NCI-H2227 (cell line): ENCODE measurements around the gene DAB2IP.

Experiments
- DNase-seq: peaks from one replicate; lab custom pipeline; 2025; ENCODE audit not compliant: unreplicated experiment; lab: John Stamatoyannopoulos, UW

DAB2IP gene

DNA sequence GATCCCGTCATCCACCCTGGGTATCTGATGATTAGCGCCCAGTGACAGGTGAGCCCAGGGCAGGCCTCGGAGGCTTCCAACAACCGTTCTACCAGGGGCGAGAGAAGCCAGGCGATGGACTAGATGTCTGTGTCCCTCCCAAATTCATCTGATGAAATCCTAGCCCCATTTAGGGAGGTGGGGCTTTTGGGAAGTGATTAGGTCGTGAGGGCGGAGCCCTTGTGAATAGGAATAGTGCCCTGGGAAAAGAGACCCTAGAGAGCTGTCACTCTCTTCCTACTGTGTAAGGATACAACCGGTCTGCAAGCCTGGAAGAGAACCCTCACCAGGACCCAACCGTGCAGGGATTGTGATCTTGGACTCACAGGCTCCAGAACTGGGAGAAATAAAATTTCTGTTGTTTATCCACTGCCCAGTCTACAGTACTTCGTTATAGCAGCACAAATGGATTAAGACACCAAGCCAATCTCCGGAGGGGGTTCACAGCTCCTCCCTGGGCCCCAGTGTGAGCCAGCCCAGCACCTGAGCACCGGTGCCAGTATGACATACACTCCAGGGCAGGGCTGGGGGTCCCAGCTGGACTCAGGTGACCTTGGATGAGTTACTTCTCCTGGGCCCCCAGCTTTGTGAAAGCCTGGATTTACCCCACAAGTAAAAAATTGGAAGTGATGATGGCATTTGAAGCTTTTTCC lies 162.2 kb downstream of the DAB2IP start:
- DNase-seq, result no peak

DNA sequence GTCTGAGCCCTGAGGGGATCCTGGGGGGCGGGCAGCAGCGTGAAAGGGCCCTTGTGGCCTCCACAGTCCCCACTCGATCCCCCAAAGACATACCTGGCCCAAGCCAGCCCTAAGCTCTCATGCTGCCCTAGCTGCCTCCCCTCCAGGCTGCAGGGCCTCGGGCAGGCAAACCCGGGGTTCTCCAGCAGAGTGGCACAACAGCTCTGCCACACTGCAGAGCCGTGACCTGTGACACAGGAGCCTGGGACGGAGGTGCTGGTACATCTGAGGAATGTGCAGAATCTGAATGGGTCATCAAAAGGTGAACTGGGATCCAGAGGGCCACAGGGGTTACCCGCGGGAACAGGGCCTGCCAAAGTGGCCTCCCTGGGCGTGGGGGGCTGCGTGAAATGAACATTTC lies 163.2 kb downstream of the DAB2IP start:
- DNase-seq, result no peak

GRCh38 chr9:121815084-121815483 lies 163.7 kb downstream of the DAB2IP start:
- no peak for DNase-seq

- no peak for DNase-seq
These were observed 164.4 kb downstream of the DAB2IP start for GRCh38 chr9:121815546-121816448.

DNA sequence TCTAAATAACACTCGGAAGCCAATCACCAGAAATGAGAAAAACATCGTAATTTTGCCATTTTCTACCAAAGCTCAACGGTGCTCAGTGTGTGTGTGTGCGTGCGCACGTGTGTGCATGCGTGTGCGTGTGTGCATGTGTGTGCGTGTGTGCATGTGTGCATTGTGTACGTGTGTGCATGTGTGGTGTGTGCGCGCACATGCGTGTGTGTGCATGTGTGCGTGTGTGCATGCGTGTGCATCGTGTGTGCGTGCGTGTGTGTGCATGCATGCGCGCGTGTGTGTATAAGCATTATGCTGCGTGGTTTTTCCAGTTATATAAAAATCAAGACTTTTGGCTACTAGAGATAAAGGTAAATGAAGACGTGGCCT lies 165.0 kb downstream of the DAB2IP start:
- DNase-seq, result no peak

- no peak for DNase-seq
These were observed 165.5 kb downstream of the DAB2IP start for GRCh38 chr9:121816845-121817450.

DNA sequence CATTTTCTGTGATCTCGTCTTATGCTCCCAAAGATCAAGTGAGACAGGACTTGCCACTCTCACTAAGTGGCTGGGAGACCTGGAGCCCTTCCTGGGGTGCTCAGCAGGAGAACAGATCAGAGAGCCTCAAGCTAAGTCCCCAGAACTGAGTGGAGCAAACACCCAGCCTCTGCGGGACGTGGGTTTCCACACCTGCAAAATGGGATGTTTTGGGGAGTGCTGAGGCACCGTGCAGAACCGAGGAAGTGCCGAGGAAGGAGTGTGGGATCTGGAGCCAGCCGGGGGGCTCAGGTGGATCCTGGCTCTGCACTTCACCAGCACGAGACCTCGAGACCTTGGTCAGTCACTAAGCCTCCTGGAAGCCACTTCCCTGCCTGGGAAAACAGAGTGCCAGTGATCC lies 166.0 kb downstream of the DAB2IP start:
- DNase-seq, result no peak

DNA sequence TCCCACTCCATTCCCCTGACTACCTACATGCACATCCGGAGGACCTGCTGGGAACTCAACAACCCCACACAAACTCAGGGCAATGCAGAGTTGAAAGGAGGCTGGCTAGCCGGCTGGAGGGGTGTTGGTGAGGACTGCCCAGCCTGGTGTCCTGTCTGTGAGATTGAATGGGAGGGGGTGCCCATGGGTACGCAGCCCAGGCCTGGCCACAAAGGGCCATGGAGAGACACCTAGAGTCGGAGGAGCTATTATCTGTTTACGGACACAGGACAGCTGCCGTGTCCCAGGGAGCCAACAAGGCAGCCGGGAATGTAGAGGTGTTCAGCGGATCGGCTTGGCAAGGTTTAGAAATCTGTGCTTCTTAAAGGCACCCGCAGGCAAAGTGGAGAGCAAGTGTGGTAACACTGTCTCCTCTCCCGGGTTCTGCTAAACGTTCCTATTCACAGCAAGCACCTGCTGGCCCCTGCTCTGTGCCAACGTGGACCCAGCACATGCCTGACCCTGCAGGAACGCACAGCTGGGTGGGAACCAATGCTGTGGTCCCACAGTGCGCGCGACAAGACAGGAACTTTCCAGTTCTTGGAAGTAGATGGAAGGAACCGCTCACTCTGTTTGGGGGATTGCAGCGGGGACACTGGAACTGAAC lies 166.7 kb downstream of the DAB2IP start:
- DNase-seq, result no peak

- peak; percentile 8 for DNase-seq
These were observed 167.5 kb downstream of the DAB2IP start for GRCh38 chr9:121818841-121819427.

DNA sequence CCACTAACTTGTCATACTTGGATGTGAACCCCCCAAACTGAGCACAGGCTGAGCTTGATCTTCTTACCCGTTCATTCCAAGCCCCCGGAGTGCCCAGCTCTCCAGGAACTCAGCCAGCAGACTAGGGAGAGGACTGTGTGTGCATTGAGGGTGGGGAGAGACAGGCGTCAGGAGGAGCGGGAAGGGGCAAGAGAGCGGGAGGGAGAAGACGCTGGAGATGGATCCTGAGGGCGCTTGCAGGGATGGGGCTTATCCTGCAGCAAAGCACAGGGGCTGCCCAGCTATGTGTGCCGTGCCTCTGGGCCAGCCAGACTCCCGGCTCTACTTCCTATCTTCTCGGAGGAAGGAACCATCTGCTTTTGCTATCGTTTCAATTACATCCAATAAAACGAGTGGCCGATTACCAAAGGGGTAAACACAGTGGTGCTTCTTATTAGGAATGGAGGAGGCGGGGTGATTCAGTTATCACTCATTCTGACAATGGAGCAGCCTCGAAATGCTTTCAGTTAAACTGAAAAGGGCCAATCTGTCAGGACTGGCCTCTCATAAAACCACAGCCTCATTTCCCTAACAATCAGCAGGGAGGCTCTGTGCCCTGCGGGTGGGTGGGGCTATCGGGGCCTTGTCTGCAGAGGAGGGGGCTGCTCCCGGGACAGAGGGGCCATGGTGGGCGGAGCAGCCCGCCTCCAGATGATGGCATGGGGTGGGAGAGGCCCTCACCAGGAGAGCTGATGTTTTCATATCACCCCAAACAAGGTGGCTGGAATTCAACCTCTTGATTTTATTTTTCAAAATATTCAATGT lies 168.2 kb downstream of the DAB2IP start:
- DNase-seq, result peak; percentile 73

- DNase-seq, result no peak
These were observed 169.0 kb downstream of the DAB2IP start for GRCh38 chr9:121820286-121821005.

GRCh38 chr9:121821326-121821725 lies 169.9 kb downstream of the DAB2IP start:
- no peak for DNase-seq

DNA sequence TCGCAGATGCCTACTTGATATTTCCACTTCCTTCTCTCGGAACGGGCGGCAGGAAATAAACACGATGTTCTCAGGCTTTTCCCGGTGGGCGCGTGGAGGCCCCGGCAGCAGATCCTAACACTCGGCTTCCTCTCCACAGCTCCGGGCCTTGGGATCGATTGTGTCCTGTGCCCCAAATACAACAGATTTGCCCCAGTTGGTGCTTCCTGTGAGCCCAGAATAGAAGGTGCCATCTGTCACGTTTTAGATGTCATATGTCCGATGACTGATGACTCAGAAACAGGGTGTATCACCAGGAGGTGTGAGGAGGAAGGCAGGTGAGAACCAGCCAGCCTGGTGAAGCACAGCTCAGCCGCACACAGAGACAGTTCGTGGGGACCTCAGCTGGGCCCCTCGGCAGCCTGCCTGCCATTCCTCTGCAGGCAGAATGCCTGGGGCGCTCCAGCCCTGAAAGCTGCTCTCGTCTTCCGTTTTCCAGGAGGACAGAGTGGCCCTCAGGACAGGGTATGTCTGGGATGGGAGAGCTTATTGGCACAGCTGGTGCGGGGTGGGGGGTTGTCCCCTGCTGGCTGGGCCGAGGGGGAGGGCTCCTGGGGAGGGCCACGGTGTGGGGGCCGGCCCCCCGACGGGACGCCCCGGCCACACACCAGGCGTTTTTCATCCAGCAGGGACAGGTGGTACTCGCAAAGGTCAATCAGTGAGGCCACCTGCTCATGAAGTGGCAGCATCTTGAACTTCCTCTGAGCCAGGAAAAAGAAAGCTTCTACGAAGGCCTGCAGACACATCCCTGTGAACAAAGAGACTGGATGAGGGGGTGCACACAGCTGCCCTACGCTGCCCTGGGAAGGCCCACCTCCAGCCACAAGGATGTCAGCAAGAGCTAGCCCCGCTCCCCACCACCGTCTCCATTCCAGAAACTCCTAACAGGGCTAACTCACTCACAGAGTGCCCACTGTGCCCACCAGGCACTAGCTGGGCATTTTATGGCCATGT lies 171.0 kb downstream of the DAB2IP start:
- no peak for DNase-seq

DNA sequence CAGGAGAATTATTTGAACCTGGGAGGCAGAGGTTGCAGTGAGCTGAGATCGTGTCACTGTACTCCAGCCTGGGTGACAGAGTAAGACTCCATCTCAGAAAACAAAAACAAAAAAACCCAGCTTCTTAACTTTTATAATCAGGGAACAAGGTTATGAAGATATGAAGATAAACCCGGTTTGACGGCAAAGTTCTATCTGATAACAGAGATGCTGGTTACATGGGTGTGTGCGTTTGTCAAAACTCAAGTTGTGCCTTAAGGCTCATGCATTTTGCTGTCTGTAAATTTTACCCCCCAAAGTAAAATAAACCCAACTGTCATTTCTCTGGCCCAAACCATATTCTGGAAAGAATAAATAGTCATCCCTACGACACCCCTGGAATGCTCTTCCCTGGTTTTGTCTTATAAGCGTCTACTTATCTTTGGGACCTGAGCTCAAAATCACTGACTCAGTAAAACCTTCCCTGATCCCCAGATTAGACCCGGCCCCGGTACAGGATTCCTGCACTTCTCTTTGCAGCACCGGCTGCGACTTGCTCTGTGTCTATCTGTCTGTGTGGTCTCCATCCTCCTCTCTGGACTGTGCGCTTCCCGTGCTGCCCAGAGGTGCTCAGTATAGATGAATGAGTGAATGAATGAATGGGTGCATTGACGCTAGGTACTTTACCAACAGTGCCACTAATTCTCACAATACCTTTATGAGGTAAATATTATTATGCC lies 172.2 kb downstream of the DAB2IP start:
- no peak for DNase-seq

DNA sequence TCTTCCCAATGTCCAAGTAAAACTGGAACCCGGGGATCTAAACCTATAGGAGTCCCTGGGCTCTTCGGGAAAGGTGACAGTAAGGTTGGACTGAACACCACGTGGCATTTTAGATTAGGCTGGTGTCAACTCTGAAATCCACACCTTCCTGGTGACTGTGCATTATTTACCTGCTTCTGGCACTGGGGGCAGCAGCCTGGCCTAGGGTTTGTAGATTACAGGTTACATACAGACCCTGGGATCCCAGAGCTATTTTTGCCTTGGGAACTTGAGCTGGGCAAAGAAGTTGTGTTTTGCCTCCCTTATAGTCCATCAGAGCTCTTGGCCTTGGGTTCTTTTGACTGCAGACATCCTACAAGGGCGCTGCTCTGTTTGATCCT lies 173.2 kb downstream of the DAB2IP start:
- no peak for DNase-seq

GRCh38 chr9:121825031-121825691 lies 173.7 kb downstream of the DAB2IP start:
- DNase-seq, result no peak

GRCh38 chr9:121826711-121827110 lies 175.3 kb downstream of the DAB2IP start:
- no peak for DNase-seq
